ENCODE measurements around the gene TDRD10.

The TDRD10 gene

GRCh38 chr1:154548028-154548427 is 46.0 kb downstream of the TDRD10 start:
- H3K36me3 ChIP-seq (replicated peaks), result peaks cover 39% of the 10 kb centered on the region
- in situ Hi-C loops (cut with HindIII; ENCODE audit: low pct_ligation_motif_present, low sequenced_read_pairs), result no loop called here
- no peak overlapping the region for H3K27ac ChIP-seq
- DNase-seq, result no peak
- no peaks in the 10 kb centered on the region for H3K27me3 ChIP-seq (replicated peaks)
- H3K4me3 ChIP-seq (ENCODE audit: low read depth, low read length), result no peak overlapping the region
- TF ChIP-seq CTCF (IDR thresholded peaks at IDR 0.05; ENCODE audit: low read depth, low read length, missing control alignments), result no peak

- Histone ChIP-seq H3K27me3 (replicated peaks) (no peaks in the 10 kb centered on the region), H3K36me3 (replicated peaks) (peaks cover 49% of the 10 kb centered on the region), H3K4me3 (ENCODE audit: low read depth, low read length) (no peak overlapping the region), H3K27ac (no peak overlapping the region)
- TF ChIP-seq CTCF (IDR thresholded peaks at IDR 0.05; ENCODE audit: low read depth, low read length, missing control alignments), result no peak
- DNase-seq, result no peak
- in situ Hi-C loops (cut with HindIII; ENCODE audit: low pct_ligation_motif_present, low sequenced_read_pairs), result no loop called here
Measured at GRCh38 chr1:154549202-154549770, 47.3 kb downstream of the TDRD10 start.

GRCh38 chr1:154550070-154550469 is 48.1 kb downstream of the TDRD10 start:
- no peak for TF ChIP-seq CTCF (IDR thresholded peaks at IDR 0.05; ENCODE audit: low read depth, low read length, missing control alignments)
- no peak for DNase-seq
- Histone ChIP-seq H3K4me3 (ENCODE audit: low read depth, low read length) (no peak overlapping the region), H3K27ac (no peak overlapping the region), H3K27me3 (replicated peaks) (no peaks in the 10 kb centered on the region), H3K36me3 (replicated peaks) (peaks cover 57% of the 10 kb centered on the region)
- in situ Hi-C loops (cut with HindIII; ENCODE audit: low pct_ligation_motif_present, low sequenced_read_pairs), result no loop called here

- DNase-seq, result no peak
- Histone ChIP-seq H3K36me3 (replicated peaks) (peaks cover 63% of the 10 kb centered on the region), H3K27ac (no peak overlapping the region), H3K4me3 (ENCODE audit: low read depth, low read length) (no peak overlapping the region), H3K27me3 (replicated peaks) (no peaks in the 10 kb centered on the region)
- TF ChIP-seq CTCF (IDR thresholded peaks at IDR 0.05; ENCODE audit: low read depth, low read length, missing control alignments), result no peak
- in situ Hi-C loops (cut with HindIII; ENCODE audit: low pct_ligation_motif_present, low sequenced_read_pairs), result no loop called here
Measured at GRCh38 chr1:154550657-154551056, 48.6 kb downstream of the TDRD10 start.

- H3K4me3 ChIP-seq (ENCODE audit: low read depth, low read length), result no peak overlapping the region
- DNase-seq, result no peak
- no peaks in the 10 kb centered on the region for H3K27me3 ChIP-seq (replicated peaks)
- in situ Hi-C loops (cut with HindIII; ENCODE audit: low pct_ligation_motif_present, low sequenced_read_pairs), result no loop called here
- H3K36me3 ChIP-seq (replicated peaks), result peaks cover 63% of the 10 kb centered on the region
- TF ChIP-seq CTCF (IDR thresholded peaks at IDR 0.05; ENCODE audit: low read depth, low read length, missing control alignments), result no peak
- no peak overlapping the region for H3K27ac ChIP-seq
Measured at GRCh38 chr1:154551474-154551873, 49.5 kb downstream of the TDRD10 start.

- Histone ChIP-seq H3K27ac (no peak overlapping the region), H3K36me3 (replicated peaks) (peaks cover 63% of the 10 kb centered on the region), H3K4me3 (ENCODE audit: low read depth, low read length) (no peak overlapping the region), H3K27me3 (replicated peaks) (no peaks in the 10 kb centered on the region)
- TF ChIP-seq CTCF (IDR thresholded peaks at IDR 0.05; ENCODE audit: low read depth, low read length, missing control alignments), result no peak
- no peak for DNase-seq
- in situ Hi-C loops (cut with HindIII; ENCODE audit: low pct_ligation_motif_present, low sequenced_read_pairs), result no loop called here
Measured at GRCh38 chr1:154552036-154552435, 50.0 kb downstream of the TDRD10 start.

Data from brain microvascular endothelial cell (primary cell).